HG03159 (cell line): ENCODE results near the gene SLC13A5.
"Not testable (repeated sequence)": the region's sequence is repeated elsewhere in the genome, so short reads cannot be mapped to it uniquely, and the experiment has no call there.

Experiments used
- ATAC-seq: cut with Tn5 transposase; IDR thresholded peaks from one replicate; pipeline ENCODE4 v1.9.1; 2021; ENCODE audit warnings: mild to moderate bottlenecking, moderate library complexity; ENCODE audit not compliant: unreplicated experiment

The SLC13A5 gene

DNA sequence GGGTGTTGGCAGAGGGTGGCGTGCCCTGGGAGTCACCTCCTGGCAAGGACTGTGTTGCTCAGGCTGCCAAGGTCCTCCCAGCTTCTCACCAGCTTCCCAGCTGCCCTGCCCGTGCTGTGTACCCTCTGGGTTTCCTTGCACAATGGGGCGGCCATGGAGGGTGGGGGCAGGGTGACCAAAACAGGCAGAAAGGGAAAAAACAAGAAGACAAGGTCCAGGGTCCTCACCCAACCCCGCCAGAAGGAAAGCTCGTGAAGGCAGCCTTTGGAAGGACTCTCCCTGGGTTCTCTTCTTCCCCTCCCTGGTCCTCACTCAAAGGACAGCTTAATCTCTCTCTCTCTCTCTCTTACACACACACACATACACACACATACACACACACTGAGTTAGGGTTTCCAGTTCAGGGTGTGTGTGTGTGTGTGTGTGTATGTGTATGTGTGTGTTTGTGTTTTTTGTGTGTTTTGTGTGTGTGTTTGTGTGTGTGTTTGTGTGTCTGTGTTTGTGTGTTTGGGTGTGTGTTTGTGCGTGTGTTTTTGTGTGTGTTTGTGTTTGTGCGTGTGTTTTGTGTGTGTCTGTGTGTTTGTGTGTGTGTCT, 2.0 kb downstream of the SLC13A5 start:
- ATAC-seq = no peak

DNA sequence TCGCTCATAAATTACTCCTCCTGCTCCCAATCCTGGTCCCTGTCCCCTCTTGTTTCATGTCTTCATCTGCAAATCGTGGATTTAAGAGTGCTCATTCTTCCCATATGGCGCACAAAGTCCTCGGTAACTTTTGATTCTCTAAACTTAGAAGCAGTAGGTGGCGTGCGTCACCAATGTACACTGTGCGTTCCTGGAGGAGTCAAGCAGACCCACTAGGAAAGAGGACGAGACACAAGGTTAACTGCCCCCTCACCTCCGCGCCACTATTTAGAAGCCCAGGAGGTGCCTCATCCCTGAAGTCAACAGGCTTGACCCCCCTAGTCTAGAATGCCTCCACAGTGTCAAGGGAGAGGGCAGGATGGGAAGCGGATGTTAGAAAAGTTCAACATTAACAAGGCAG, 2.9 kb downstream of the SLC13A5 start:
- no peak for ATAC-seq

DNA sequence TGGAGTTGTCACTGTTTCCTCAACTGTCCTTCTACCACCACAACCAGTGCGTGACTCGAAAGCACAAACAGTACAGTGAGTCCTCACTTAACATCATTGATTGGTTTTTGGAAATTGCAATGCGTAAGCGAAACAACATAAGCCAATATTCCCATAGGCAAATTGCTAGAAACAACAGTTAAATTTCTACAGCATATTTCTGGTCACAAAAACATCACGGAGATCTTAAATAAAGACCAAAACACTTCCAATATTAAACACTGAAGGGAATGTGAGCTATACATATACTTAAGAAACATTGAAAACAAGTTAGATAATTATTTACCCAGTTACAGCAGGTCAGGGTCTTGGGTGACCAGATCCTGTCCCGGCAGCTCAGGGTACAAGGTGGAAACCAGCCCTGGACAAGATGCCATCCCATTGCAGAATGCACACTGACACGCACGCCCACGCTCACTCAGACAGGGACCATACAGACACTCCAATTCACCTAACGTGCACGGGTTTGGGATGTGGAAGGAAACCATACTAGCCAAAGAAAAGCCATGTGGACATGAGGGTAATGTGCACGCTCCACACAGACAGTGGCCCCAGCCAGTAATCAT, 4.7 kb downstream of the SLC13A5 start:
- no peak for ATAC-seq

DNA sequence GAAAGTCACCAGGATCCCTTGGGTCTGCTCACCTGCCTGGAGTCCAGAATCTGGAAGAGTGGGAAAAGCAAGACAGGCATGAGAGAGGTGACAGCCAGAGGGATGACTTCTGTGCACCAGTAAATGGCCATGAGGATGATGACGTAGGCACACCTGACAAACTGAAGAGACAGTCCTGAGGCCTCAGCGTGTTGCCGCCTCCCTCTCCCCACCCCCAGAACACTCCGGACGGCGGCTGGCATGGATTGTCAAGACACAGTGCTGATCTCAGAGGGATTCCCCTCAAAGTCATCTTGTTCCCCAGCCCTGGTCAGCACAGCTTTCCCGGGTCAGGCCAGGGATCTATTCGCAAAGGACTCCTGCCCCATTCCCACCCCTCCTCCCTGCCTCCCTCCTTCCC, 6.2 kb downstream of the SLC13A5 start:
- ATAC-seq = no peak

DNA sequence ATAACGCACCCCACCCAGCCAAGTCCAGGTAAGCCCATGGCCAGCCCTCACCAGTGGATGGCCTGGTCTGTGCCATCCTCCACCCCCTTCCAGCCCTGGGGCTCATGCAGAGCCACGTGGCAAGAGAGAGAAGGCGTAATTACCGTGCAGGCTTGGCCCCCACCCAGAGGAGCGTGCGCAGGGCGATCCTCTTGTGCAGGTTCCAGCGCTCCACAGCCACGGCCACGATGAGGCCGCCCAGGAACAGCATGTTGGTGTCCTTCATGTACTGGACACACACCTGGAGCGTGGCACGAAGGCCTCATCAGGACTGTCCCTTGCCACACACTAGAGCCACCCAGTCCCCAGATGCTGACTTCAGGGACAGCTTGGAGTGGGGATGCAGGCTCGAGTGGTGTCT, 6.7 kb downstream of the SLC13A5 start:
- no peak for ATAC-seq

DNA sequence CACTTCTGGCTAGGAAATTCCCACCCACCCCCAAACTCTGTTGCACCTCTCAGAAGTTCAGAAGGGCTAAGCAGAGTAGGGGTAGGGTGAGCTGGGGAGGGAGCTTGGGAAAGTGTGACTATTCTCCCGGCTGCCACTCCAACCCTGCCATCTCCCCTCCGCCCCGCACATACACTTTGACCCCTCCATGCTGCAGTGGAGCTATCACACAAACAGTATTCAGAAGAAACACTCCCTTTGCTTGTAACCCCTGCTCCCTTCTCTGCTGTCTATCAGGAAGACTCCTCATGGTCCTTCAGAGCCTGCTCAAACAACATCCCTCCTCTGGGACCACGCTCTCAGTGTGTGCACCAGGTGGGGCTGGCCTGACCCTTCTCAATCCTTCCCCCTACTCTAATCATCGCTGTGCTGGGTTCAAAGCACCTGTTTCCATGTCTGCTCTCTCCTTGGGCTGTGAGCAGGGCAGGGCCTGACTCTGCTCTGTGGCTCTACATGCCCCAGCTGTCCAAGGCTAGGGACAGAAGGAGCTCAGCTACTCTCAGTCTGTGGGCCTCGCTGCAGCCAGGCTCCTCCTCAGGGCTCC, 8.6 kb downstream of the SLC13A5 start:
- no peak for ATAC-seq

DNA sequence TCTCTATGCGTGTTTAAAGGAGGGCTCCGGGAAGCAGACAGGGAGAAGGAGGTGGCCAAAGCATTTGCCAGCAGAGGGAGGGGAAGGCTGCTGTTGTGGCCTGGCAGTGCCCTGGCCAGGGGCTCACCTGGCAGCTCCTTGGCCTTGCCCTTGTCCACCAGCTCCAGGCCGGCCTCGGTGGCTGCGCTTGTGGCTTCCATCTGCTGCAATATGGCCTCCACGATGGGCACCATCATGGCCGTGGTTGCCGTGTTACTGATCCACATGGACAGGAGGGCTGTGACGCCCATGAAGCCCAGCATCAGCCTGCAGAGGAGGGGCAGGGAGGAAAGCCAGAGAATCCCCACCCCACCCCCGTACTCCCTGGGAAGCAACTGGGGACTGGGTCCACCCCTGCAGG, 9.4 kb downstream of the SLC13A5 start:
- ATAC-seq = no peak

DNA sequence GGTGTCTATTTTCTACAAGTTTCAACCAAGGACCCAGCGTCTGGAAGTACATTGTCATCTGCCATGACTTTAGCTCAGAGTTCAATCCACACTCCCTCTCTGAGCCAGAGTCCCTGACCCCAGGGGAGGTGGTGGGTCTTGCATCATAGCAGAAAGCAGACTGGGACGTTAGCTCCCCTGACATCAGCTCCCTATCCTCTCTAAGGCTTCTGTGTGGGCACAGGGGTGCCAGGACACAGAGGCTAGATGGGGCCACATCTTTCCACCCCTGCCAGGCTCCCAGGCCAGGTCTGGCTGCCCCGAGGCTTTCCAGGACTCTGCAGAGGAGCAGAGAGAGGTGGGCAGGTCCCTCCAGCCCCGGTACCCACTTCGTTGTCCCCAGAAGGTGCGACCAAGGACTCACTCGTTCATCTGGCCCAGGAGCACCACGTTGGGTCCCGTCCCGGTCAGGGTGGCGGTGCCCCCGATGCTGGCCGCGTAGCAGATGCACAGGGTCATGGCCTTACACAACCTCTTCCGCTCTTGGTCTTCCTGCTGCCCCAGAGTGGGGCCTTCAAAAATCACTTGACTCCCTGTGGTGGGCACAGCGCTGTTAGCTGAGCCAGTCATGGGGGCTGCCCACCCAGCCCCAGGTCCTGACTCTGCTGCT, 10.5 kb downstream of the SLC13A5 start:
- ATAC-seq = no peak

DNA sequence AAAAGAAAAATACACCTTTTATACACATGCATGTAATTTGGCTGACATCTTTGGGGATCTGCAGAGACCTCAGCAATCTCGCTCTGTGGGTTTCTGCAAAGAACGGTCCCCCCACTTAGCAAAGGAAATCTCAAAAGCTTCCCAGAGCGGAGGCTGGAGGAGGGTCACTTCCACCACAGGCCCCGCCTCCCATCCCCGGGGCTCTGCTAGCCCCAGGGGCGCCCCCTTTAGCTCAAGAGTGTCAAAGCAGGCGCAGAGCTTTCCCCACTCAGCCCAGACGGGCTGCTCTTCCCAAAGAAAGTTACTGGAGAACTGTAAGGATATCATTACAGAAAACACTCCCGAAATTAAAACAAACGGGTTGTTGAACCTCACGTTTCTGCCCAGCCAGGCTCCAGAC, 11.4 kb downstream of the SLC13A5 start:
- ATAC-seq = no peak

DNA sequence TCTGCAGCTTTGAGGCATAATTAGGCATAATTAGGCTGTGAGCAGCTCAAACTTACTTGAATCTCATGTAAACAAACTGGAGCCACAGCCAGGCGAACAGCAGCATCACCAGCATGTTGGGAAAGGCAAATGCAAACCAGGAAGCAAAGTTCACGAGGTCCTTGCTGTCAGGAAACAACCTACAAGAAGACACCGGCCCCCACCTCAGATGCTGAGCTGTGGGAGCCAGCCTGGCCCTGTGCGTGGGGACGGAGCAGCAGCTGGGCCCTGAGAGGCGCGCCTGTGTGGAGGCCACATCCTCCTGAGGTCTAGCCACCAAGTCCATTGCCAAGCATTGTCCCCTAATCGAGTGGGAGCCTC, 12.2 kb downstream of the SLC13A5 start:
- no peak for ATAC-seq

DNA sequence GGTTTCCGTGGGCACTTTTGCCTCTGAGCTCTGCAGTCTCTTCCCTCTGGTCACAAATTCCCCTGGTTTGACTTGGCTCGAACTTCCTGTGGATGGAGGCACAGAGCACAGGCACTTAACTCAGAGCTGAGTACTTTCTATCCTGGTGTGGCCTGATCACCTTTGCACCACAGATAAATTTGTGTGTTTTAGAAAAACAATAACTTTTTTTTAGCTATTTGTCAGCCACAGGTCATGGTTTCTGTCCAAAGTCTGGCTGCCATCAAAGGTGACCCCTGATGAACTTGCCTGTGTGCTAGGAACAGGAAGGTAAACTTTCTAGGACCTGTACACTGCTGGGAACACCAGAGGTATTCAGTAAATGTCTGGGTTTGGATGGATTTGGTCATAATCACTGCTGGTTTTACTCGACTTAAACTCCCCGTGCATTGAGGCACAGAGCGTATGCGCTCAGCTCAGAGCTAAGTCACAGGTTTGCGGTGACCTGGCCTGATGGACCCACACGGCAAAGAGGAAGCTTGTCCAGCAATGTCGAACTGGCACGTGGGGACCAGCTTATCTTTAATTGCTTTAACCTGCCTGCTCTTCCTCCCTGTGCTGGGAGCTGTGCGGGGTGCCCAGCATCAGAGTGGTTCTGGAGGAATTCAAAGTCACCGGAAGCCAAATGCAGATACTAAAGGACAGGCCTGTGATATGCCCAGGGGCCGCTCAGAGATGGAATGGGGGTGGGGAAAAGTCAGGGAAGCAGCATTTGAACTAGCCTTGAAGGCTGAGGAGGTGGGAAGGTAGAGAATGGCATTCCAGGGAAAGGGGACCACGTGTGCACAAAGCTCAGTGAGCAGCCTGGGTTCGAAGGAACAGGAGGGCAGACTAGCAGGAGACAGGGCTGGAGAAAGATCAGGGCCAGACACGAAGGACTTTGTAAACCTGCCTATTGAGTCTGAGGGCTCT, 12.9 kb downstream of the SLC13A5 start:
- ATAC-seq = no peak

DNA sequence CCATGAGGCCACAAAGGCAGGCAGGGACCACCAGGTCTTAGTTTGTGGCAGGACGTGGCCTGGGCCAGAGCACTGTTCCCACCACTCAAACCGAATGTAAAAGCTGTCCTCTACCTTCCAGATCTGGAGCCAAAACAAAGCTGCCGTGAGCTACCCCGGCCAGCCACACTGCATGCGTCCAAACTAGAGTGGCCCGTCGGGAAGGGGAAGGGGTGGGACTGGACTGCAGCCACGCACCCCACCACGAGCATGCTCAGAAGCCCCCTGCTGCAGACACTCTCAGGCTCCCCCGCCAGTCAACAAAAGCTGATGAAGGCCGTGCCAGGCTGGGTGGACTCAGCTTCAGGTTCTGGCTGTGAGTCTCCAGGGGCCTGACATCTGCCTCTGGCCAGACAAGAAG, 15.2 kb downstream of the SLC13A5 start:
- ATAC-seq = no peak

DNA sequence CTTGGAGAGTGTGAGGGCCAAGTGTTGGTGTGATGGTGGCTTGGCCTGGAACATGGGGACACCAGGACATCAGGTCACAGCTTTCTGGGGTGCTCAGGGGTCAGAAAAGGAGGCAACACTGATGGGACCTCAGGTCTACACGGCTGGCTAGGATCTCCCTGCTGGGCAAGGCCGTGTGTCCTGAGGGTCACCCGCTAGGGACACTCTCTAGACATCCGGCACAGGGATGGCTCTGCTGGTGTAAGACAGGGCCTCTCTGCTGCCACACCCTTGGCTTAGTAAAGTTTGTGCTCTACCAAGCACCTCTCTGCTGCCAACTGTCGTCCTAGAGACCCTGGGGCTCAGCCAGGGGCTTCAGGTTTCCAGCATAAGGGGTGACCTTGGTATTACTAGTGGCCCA, 16.3 kb downstream of the SLC13A5 start:
- ATAC-seq = no peak

DNA sequence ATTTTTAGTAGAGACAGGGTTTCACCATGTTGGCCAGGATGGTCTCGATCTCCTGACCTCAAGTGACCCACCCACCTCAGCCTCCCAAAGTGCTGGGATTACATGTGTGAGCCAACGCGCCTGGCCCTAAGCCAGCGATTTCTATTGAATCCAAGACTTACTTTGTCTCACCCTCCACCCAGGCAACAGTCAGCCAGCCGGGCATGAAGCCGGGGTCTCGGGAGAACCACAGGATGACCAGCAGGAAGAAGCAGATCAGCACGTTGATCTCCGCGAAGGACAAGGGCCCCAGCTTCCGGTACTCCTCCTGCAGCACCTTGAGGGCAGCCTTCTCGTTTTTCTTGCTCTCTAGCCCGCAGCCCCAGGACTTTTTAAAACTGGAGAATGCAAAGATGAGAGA, 17.6 kb downstream of the SLC13A5 start:
- no peak for ATAC-seq

DNA sequence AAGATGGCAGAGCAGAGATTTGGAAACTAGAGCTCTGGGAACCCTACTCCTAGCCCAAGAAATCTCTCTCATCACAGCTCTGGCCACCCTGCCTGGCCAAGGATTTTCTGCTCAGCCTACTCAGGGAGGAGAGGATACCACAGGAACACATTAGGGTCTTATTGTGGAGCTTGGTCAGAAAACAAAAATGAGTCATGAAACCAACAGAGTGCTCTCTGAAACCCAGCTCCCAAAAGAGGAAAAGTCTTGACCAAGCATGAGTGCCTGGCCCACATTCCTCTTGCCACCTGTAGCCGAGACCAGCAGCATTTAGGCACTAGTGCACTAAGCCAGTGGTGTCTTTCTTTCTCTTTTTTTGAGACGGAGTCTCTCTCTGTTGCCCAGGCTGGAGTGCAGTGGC, 18.1 kb downstream of the SLC13A5 start:
- no peak for ATAC-seq

DNA sequence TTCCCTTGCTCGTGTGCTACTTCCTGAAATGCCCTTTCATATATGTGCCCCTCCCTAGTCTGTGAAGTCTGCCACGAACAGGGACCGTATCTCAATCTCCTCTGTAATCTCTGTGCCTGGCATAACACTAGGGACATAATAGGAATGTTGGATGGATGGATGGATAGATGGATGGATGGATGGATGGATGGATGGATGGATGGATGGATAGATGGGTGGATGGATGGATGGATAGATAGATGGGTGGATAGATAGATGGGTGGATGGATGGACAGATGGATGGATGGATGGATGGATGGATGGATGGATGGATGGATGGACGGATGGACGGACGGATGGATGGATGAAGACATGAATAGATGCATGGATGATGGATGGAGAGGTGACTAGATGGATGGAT, 21.2 kb downstream of the SLC13A5 start:
- ATAC-seq = not testable (repeated sequence)

DNA sequence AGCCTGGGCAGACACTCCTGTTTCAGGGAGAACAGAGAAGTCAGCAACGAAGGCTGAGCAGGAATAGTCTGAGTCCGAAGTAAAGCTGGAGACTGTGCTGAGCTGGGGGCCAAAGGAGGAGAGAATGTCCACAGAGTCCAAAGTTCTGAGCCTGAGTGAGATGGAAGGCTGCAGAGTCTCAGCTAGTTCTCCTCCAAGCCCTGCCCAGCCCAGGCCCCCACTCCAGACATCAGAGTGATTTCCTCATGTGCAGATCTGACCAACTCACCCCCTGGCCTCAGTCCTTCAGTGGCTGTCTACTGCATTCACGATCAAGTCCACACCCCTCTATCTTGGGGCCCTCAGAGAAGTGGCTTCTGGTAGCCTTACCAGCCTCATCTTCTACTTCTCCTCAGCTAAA, 21.6 kb downstream of the SLC13A5 start:
- ATAC-seq = no peak

DNA sequence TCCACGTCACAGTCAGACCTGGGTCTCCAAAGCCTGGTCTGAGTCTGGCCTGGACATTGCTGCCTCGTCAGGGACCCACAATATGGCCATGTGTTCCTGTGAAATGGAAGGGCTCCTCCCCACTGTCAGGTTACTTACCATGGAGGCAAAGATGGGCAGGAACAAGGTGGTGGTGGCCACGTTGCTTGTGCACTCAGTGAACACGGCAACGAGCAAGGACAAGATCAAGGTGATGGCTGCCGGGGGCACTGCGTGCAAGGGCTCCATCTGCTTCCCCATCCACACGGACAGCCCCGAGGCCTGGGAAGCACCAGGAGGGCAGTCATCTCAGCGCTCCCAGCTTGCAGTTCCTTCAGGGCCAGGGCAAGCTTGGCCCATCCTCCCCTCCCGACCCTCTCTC, 22.5 kb downstream of the SLC13A5 start:
- no peak for ATAC-seq

DNA sequence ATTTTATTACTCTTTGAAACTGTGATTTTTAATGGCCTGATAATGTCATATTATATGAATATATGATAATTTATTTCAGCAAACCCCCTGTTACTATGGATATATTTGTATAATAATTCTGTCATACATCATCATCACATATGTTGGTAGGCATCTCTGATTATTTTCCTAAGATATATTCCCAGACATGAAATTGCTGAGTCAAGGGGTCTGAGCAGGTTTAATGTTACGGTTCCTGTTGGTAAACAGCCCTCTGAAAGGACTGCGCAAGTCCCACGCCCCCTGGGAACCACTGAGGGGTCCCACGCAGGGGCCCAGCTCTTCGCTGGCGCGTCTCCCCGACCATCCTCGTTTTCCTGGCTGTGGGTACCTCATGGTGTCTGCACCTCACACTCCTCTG, 24.2 kb downstream of the SLC13A5 start:
- no peak for ATAC-seq

DNA sequence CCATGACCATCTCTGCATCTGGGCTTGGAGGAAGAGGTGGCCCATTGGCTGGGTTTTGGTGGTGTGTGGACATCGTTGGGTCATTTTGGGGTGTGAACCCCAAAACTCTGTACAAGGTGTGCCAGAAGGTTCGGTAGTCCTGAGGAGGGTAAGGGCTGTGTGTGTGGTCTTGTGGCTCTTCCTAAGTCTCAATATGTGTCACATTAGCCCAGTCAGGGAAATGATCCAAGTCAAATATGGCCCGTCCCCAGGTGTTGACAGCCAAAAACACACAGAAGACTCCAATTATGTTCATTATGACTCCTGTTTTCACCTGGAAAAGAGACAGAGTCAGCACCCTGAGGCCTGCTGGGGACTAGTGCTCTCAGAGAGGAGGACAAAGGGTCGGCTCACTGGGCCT, 27.1 kb downstream of the SLC13A5 start:
- ATAC-seq = no peak
